ENCODE measurements around the gene APIP. TPM values are rescaled to one million over a fixed set of nuclear protein-coding genes. Genes with fewer than 3 reads are reported as not detected.
"Not testable (repeated sequence)": the region's sequence is repeated elsewhere in the genome, so short reads cannot be mapped to it uniquely, and the experiment has no call there.

The APIP gene
- total RNA-seq, 2 experiments from 2014 or later = 30.8 to 36.4 TPM

DNA sequence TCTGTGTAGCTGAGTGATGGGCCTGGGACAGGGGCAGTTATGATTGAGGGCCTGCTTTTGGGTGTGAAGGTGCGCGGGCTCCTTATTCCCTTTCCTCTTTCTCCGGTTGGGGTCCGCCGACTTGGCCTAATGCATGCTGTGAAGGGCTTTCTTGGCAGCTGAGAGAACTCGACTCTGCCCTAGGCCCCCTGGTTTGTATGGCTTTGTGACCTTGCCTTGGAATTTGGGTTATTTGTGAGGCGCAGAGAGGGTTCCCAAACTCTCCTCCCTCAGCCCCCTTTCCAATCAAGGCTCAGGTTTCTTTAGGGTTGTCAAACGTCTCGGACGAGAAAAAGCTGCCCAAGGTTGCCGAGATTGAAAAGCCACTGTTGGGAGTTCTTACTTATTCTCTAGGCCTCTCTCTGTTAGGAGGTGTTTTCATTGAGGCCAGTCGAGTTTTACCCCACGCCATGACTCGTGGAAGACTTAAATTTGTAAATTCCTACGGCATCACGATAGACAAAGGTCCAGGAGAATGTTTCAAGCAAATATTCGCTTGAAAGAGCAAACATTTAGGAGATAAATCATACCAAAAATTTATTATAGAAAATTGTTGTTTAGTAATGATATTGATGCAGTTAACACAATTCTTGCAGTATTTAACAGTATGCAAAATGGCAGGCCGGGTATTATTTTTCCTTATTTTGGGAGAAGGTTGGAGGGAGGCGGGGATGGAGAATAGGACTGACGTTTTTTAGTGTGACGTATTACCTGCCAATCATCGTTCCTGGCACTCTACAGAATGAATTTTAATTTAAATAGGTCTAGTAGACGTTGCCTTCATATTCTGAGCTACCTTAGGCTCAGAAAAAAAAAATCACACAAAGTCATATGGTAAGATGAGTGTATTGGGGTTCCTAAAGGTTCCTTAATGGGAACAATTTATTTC, 928 bp upstream of the APIP start:
- no peaks in the 10 kb centered on the region for H3K27me3 Mint-ChIP-seq
- ChIA-PET POLR2A (interaction anchor here (0.7 kb wide), 2 partner anchors 273 to 319 kb away, joined by 4 to 10 read pairs; no protein-coding TSS in a partner anchor), CTCF (interaction anchor here (0.6 to 1.6 kb wide), 5 partner anchors 8 to 475 kb away, joined by 3 to 6 read pairs (median 3); no protein-coding TSS in a partner anchor)
- peaks cover 31% of the 10 kb centered on the region for H3K4me1 Mint-ChIP-seq
- H3K36me3 Mint-ChIP-seq (ENCODE audit: low read depth) = peaks cover 23% of the 10 kb centered on the region
- no peak for DNase-seq
- peak overlapping the region; percentile 98 for H3K4me3 Mint-ChIP-seq
- no peaks in the 10 kb centered on the region for H3K9me3 Mint-ChIP-seq
- H3K27ac Mint-ChIP-seq = peak overlapping the region; percentile 97

DNA sequence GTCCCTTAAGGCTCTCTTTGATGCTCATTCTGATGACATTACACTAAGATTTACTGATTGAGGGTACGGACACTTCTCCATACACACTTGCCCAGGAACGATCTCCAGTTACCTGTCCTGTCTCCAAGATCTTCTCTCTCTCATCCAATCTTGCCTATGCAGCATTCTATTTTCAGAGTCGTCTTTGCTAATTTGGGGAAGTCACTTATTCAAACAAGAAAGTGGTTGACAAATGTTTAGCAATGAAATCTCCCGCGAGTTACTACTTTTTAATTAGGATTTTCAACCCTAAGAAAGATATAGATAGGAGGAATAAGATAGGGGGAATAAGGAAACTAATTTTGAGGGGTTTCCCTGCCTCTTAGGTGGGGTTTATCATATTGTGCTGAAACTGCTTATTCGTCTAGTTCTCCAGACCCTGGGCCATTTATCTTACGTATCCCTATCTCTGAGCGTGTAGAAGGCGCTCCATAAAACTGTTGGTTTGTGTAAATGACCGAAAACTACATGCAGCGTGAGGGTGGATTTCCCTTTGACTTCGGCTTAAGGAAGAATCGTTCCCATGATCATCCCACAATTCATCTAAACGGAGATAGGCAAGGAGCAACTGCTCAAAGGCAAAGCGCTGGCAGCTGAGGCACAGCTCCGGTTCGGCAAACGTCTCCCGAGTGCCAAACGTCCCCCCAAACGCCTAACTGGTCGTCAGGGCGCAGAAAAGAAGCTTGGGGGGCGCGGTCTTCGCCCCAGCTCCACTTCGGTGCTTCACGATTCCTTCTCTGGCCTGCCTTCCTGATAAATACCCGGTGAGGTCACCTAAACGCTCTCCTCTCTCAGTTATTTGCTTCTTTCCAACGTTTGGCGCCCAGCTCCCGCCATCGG, 804 bp downstream of the APIP start:
- POLR2A ChIA-PET = interaction anchor here (0.7 kb wide), 2 partner anchors 23 to 44 kb away, joined by 3 to 6 read pairs; no protein-coding TSS in a partner anchor
- no peak for DNase-seq
- no peaks in the 10 kb centered on the region for H3K27me3 Mint-ChIP-seq
- H3K4me1 Mint-ChIP-seq = peaks cover 31% of the 10 kb centered on the region
- H3K4me3 Mint-ChIP-seq = peak overlapping the region; percentile 98
- H3K9me3 Mint-ChIP-seq = no peaks in the 10 kb centered on the region
- H3K27ac Mint-ChIP-seq = peak overlapping the region; percentile 97
- peaks cover 23% of the 10 kb centered on the region for H3K36me3 Mint-ChIP-seq (ENCODE audit: low read depth)
- CTCF ChIA-PET = interaction anchor here (1.6 kb wide), 1 partner anchor 10 kb away, joined by 3 read pairs; no protein-coding TSS in a partner anchor

DNA sequence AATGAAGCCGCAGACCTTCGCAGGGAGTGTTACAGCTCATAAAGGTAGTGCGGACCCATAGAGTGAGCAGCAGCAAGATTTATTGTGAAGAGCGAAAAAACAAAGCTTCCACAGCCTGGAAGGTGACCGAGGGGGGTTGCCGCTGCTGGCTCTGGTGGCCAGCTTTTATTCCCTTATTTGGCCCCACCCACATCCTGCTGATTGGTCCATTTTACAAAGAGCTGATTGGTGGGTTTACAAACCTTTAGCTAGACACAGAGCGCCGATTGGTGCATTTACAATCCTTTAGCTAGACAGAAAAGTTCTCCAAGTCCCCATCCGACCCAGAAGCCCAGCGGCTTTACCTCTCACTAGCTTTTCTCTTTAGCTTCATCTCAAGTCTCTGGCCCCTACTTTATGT, 2.6 kb downstream of the APIP start:
- peaks cover 23% of the 10 kb centered on the region for H3K36me3 Mint-ChIP-seq (ENCODE audit: low read depth)
- CTCF ChIA-PET = interaction anchor here (1.0 kb wide), 1 partner anchor 26 kb away, joined by 3 read pairs; no protein-coding TSS in a partner anchor

DNA sequence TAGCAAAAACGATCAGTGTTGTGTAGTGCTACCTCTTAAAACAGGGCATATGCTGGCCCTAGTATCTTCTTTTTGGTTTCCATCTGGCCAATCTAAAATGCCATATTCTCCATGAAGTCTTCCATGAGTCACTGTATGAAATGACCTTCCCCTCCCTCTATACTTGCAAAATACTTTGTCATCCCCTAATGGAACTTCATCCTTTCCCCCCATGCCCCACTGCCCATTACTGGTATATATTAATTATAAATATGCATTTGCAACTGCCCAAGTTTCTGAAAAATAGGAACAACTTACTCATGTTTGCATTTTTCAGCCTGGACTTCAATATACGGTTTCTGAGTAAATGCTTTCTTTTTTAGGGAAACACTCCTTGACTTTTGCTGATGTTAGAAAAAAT, 4.5 kb downstream of the APIP start:
- H3K27me3 Mint-ChIP-seq = no peaks in the 10 kb centered on the region
- H3K27ac Mint-ChIP-seq = no peak overlapping the region
- CTCF ChIA-PET = no interaction called here
- DNase-seq = no peak
- no peaks in the 10 kb centered on the region for H3K9me3 Mint-ChIP-seq
- peaks cover 24% of the 10 kb centered on the region for H3K36me3 Mint-ChIP-seq (ENCODE audit: low read depth)
- POLR2A ChIA-PET = no interaction called here
- H3K4me1 Mint-ChIP-seq = peaks cover 12% of the 10 kb centered on the region
- no peak overlapping the region for H3K4me3 Mint-ChIP-seq

More for the DNA sequence above, 2.6 kb downstream of the APIP start:
- H3K4me3 Mint-ChIP-seq, POLR2A ChIA-PET, DNase-seq, H3K9me3 Mint-ChIP-seq, H3K27me3 Mint-ChIP-seq, H3K27ac Mint-ChIP-seq: not testable (repeated sequence)
- H3K4me1 Mint-ChIP-seq = peaks cover 28% of the 10 kb centered on the region

DNA sequence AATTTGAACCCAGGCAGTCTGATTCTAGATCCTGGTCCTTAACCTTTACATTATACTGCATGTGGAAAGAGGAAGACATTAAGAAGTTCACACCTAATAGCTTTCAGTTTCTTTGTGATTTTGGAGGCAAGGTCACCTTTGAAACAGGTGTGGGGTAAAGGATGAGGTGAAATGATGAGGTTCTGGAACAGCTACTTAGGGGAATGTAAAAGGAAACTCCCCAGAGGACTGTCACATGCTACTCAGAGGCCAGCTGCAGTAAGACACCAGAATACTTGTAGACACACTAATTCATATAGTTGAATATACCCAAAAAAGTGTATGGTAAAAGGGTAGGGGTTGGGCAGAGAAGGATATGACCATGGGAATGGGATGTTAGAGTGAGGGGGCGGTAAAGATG, 5.4 kb downstream of the APIP start:
- Mint-ChIP-seq H3K4me3 (no peak overlapping the region), H3K27me3 (no peaks in the 10 kb centered on the region), H3K9me3 (no peaks in the 10 kb centered on the region), H3K4me1 (peaks cover 12% of the 10 kb centered on the region), H3K27ac (no peak overlapping the region), H3K36me3 (ENCODE audit: low read depth) (peaks cover 24% of the 10 kb centered on the region)
- CTCF ChIA-PET = interaction anchor here (1.3 kb wide), 1 partner anchor 398 kb away, joined by 3 read pairs; the partner anchor contains the start of gene ELF5
- POLR2A ChIA-PET = no interaction called here
- DNase-seq = no peak

DNA sequence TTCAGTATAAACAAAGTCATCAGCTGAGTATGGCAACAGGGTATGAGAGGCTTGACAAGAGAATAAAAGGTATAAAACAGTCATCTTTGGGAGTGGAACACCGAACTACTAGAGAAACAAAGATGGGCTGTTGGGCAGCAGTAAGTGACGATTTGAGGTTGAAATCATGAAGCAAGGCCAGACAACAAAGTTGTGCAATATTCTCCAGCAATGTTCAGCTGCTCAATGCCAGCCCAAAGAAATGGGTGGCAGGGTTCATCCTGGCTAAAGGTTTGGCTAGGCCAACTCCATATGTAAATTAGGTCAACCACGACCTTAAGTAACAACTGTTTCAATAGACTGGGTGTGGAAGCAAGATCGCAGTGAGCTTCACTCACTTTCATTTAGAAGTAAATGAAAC, 6.2 kb downstream of the APIP start:
- peaks cover 5% of the 10 kb centered on the region for H3K4me1 Mint-ChIP-seq
- POLR2A ChIA-PET = no interaction called here
- peaks cover 20% of the 10 kb centered on the region for H3K36me3 Mint-ChIP-seq (ENCODE audit: low read depth)
- CTCF ChIA-PET = interaction anchor here (1.1 to 1.3 kb wide), 2 partner anchors 397 to 475 kb away, joined by 3 read pairs; partner anchors contain the start of gene ELF5
- no peak overlapping the region for H3K4me3 Mint-ChIP-seq
- no peaks in the 10 kb centered on the region for H3K27me3 Mint-ChIP-seq
- H3K27ac Mint-ChIP-seq = no peak overlapping the region
- DNase-seq = no peak
- H3K9me3 Mint-ChIP-seq = peaks cover 4% of the 10 kb centered on the region

DNA sequence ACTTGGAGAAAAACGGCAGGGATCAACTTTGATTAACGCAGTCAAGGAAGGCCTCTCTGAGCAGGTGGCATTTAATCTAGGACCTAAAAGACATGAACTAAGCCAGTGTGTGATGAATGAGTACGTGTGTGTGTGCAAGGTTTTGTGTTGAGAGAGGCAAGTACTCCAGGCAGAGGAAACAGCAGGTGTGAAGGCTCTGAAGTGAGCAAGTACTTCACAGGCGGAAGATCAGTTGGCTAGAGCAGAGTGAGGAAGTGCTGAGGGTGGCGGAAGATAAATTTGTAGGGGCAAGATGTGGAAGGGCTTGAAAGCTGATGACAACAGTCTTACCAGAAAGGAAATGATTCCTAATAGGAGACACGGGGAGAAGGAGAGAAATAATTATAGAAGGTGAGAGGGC, 6.8 kb downstream of the APIP start:
- H3K4me3 Mint-ChIP-seq = no peak overlapping the region
- peaks cover 4% of the 10 kb centered on the region for H3K4me1 Mint-ChIP-seq
- peaks cover 6% of the 10 kb centered on the region for H3K9me3 Mint-ChIP-seq
- POLR2A ChIA-PET = no interaction called here
- CTCF ChIA-PET = interaction anchor here (1.1 to 1.3 kb wide), 2 partner anchors 396 to 476 kb away, joined by 3 read pairs; partner anchors contain the start of gene ELF5
- no peak overlapping the region for H3K27ac Mint-ChIP-seq
- DNase-seq = no peak
- H3K36me3 Mint-ChIP-seq (ENCODE audit: low read depth) = peaks cover 20% of the 10 kb centered on the region
- H3K27me3 Mint-ChIP-seq = no peaks in the 10 kb centered on the region

DNA sequence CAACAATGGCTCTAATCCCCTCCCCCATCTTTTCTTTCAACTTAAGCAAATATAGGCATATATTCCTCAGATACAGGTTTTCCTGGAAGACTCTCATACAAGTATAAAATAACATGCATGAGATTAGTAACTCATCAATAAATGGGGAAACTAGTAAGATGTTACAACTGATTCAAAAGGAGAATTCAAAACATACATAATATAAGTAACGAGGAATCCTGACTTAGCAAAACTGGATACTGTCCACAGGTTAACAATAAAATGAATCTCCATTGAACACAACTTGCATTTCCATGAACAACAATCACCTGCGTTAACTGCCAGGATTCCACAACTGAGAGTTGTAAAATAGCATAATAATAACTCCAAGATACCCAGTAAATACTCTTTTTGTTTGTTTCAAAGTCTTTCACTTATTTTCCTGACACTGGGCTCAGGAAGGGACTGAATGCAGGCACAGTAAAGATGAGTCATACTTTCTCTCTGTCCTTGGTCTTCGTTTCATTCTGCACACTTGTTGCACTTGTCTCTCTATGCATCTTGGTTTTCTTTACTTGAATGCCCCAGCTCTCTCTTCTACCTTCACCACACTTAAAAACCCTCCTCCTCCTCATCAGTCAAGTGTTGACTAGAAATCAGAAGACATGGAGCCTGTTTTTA, 8.1 kb downstream of the APIP start:
- ChIA-PET CTCF (no interaction called here), POLR2A (no interaction called here)
- peaks cover 13% of the 10 kb centered on the region for H3K9me3 Mint-ChIP-seq
- no peak for DNase-seq
- H3K4me1 Mint-ChIP-seq = no peaks in the 10 kb centered on the region
- peaks cover 17% of the 10 kb centered on the region for H3K36me3 Mint-ChIP-seq (ENCODE audit: low read depth)
- no peak overlapping the region for H3K4me3 Mint-ChIP-seq
- no peak overlapping the region for H3K27ac Mint-ChIP-seq
- H3K27me3 Mint-ChIP-seq = no peaks in the 10 kb centered on the region

DNA sequence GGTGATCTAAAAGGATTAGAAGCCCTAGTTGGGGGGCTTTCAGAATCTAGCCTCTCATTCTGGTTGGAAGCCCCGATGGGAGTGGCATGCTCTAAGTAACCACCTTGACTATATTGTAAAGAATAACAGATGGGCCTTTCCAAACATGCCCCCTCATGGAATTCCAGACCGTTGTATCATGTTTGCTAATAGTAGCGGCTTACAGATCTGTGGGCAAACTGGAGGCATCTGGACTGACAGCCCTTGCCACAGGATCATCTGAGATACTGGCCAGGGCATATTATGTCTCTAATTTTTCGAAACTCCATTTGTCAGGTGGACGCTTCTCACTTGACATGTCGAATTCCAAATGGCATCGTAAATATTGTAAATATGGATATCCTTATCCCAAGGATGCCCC, 10.5 kb downstream of the APIP start:
- H3K4me3 Mint-ChIP-seq = no peak overlapping the region
- CTCF ChIA-PET = no interaction called here
- H3K36me3 Mint-ChIP-seq (ENCODE audit: low read depth) = peaks cover 14% of the 10 kb centered on the region

DNA sequence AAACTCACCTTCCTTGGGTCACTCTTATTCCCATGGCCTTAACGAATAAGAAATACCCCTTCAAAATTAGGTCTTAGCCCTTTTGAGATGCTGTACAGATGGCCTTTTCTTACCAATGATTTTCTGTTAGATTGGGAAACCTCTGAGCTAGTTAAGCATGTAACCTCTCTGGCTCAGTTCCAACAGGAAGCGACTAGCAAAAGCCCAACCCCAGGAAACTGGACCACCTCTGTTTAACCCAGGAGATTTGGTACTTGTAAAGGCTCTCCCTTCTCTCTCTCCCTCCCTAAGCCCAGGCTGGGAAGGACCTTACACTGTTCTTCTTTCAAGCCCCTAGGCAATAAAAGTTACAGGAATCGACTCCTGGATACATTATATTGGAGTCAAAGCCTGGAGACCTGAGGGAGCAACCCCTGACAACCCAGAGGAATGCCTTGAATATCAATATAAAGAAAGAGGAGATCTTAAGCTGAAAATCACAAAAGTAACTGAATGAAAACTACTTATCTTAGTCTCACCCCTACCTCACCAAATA, 11.7 kb downstream of the APIP start:
- no peaks in the 10 kb centered on the region for H3K27me3 Mint-ChIP-seq
- H3K4me3 Mint-ChIP-seq = no peak overlapping the region
- POLR2A ChIA-PET = no interaction called here
- H3K9me3 Mint-ChIP-seq = peaks cover 38% of the 10 kb centered on the region
- DNase-seq = no peak
- no peak overlapping the region for H3K27ac Mint-ChIP-seq
- CTCF ChIA-PET = interaction anchor here (1.1 kb wide), 1 partner anchor 433 kb away, joined by 3 read pairs; no protein-coding TSS in a partner anchor
- H3K36me3 Mint-ChIP-seq (ENCODE audit: low read depth) = peaks cover 23% of the 10 kb centered on the region
- no peaks in the 10 kb centered on the region for H3K4me1 Mint-ChIP-seq

More for the DNA sequence above, 10.5 kb downstream of the APIP start:
- DNase-seq = no peak
- POLR2A ChIA-PET = no interaction called here
- Mint-ChIP-seq H3K4me1 (no peaks in the 10 kb centered on the region), H3K27me3 (no peaks in the 10 kb centered on the region), H3K27ac (no peak overlapping the region), H3K9me3 (peaks cover 27% of the 10 kb centered on the region)

DNA sequence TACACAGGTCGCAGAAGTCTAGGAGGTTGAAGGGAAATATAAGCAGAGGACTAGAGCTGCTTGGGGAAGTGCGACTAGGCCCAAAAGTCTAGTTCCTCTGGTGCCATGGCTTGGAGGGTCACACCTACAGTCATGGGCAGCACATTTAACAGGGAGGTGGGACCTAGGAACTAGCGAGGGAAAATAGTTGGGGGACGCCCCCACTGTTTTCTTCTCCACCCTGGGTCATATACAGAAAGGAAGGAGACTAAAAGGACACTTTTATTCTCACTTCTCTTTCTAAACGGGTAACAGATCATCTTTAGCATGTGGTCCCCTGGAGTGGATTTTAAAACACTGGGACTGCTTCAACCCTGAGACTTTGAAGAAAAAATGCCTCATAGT, 16.6 kb downstream of the APIP start:
- Mint-ChIP-seq H3K4me1 (no peaks in the 10 kb centered on the region), H3K27ac (no peak overlapping the region), H3K27me3 (no peaks in the 10 kb centered on the region), H3K36me3 (ENCODE audit: low read depth) (peaks cover 36% of the 10 kb centered on the region), H3K9me3 (peaks cover 47% of the 10 kb centered on the region), H3K4me3 (no peak overlapping the region)
- CTCF ChIA-PET = interaction anchor here (1.0 to 1.4 kb wide), 2 partner anchors 57 to 464 kb away, joined by 3 read pairs; no protein-coding TSS in a partner anchor
- no peak for DNase-seq
- POLR2A ChIA-PET = no interaction called here

DNA sequence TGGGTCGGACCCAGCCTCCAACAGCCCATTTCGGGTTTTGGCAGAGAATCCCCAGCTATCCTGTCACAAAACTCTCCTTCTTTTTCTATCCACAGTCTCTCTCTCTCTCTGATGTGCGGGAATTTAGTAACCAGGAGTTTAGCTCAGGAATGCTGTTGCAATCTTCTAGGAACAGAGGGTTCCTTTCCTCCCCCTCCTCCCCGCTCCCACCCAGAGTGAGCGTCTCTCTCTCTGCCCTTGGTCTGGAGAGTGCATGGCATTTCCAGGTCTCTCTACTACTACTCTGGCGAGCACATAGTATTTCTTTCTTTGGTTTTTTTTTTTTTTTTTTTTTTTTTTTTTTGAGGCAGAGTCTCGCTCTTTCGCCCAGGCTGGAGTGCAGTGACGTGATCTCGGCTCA, 17.7 kb downstream of the APIP start:
- POLR2A ChIA-PET = no interaction called here

More for the DNA sequence above, 17.7 kb downstream of the APIP start:
- no peaks in the 10 kb centered on the region for H3K27me3 Mint-ChIP-seq
- DNase-seq = no peak
- H3K4me3 Mint-ChIP-seq = no peak overlapping the region
- H3K36me3 Mint-ChIP-seq (ENCODE audit: low read depth) = peaks cover 33% of the 10 kb centered on the region
- peaks cover 44% of the 10 kb centered on the region for H3K9me3 Mint-ChIP-seq
- no peak overlapping the region for H3K27ac Mint-ChIP-seq
- H3K4me1 Mint-ChIP-seq = no peaks in the 10 kb centered on the region
- CTCF ChIA-PET = interaction anchor here (1.0 to 1.6 kb wide), 2 partner anchors 59 to 386 kb away, joined by 3 read pairs; no protein-coding TSS in a partner anchor

Measured in activated CD4-positive, alpha-beta T cell treated with anti-CD3 and anti-CD28 coated beads, Interleukin-2, amount 10 ng/mL, durations not matched to agents 7 days and 5 days (primary cell).